HepG2 (cell line): ENCODE data around the gene QSOX2. TPM values are rescaled to one million over a fixed set of nuclear protein-coding genes. Genes with fewer than 3 reads are reported as not detected.

Experiments used
- ATAC-seq: fragments of 200-7000 bp; cut with Tn5 transposase; 3 replicates; pipeline ENCODE4 v1.9.1; 2020; ENCODE audit warnings: mild to moderate bottlenecking, moderate library complexity
- BruUV-seq: library from RNA; stranded (reverse); fragments of 400-500 nt; replicated peaks from 2 replicates; lab custom pipeline; 2021; lab: Mats Ljungman, UMichigan
- CTCF ChIA-PET: fragments of 300-600 bp; formaldehyde crosslinking; extraction: SDS; loops from one replicate; lab custom pipeline; 2021; ENCODE audit warnings: low total read pairs, inconsistent platforms, low intra/inter-chr PET ratio; lab: Yijun Ruan, JAX
- POLR2A ChIA-PET: fragments of 350-600 bp; sonication (Branson Sonifier 250); formaldehyde crosslinking; loops from one replicate; lab custom pipeline; 2020; ENCODE audit warnings: antibody characterized with exemption, inconsistent platforms; lab: Yijun Ruan, JAX
- DNase-seq: peaks from one replicate; pipeline ENCODE4 v3.0.0-alpha.2; 2015; ENCODE audit warnings: low spot score
- FAIRE-seq: peaks from 3 replicates; lab custom pipeline; 2011; peaks lifted over from hg19 to GRCh38; lab: Jason Lieb, UNC
- H2AFZ ChIP-seq: one replicate; pipeline ENCODE4 v1.6.1; 2011; ENCODE audit warnings: low read length, inconsistent platforms
- H3K27ac ChIP-seq: fragments of 300-600 bp; 3 replicates; pipeline ENCODE4 v1.8.0; 2011; ENCODE audit warnings: mixed run types, mild to moderate bottlenecking, mixed read lengths, low read length, inconsistent platforms; ENCODE audit not compliant: insufficient read depth; ENCODE audit errors: extremely low read length
- H3K27me3 ChIP-seq, 2 experiments: fragments of 200-600 bp in 1 of 2; 2 replicates in 1 of 2; 3 replicates in 1 of 2; pipeline versions ENCODE4 v1.6.0 to v1.8.0; 2011; ENCODE audit warnings: low read length in 2 of 2, mild to moderate bottlenecking in 2 of 2, moderate library complexity in 2 of 2, inconsistent platforms in 1 of 2; ENCODE audit not compliant: insufficient read depth in 2 of 2, control insufficient read depth in 1 of 2
- H3K36me3 ChIP-seq, 2 experiments: fragments of 200-600 bp in 1 of 2; replicated peaks in 1 of 2; 2 replicates in 1 of 2; 3 replicates in 1 of 2; pipeline versions ENCODE4 v1.5.1 to v1.8.0; 2011; ENCODE audit warnings: low read length in 2 of 2, inconsistent platforms in 1 of 2; ENCODE audit not compliant: insufficient read depth in 2 of 2, control insufficient read depth in 1 of 2
- H3K4me1 ChIP-seq: 2 replicates; pipeline ENCODE4 v1.5.1; 2012; ENCODE audit warnings: low read length, inconsistent platforms; ENCODE audit not compliant: insufficient read depth
- H3K4me2 ChIP-seq: 2 replicates; pipeline ENCODE4 v1.6.0; 2011; ENCODE audit warnings: low read depth, low read length, inconsistent platforms
- H3K4me3 ChIP-seq, 3 experiments: fragments of 200-600 bp in 1 of 3; sonication (generic), shearing (Covaris generic) in 1 of 3; replicated peaks in 1 of 3; 2 replicates each; pipeline ENCODE4 v1.5.1; 2011 to 2016; ENCODE audit warnings: low read length in 3 of 3, inconsistent platforms in 2 of 3, low read depth in 2 of 3, mild to moderate bottlenecking in 2 of 3, control low read depth in 1 of 3, mixed read lengths in 1 of 3; ENCODE audit not compliant: insufficient read depth in 1 of 3
- H3K79me2 ChIP-seq: one replicate; pipeline ENCODE4 v1.6.1; 2011; ENCODE audit warnings: low read length, inconsistent platforms; ENCODE audit not compliant: insufficient read depth
- H3K9ac ChIP-seq: 2 replicates; pipeline ENCODE4 v1.6.0; 2011; ENCODE audit warnings: mild to moderate bottlenecking, low read depth, low read length, inconsistent platforms; ENCODE audit not compliant: insufficient read depth
- H3K9me3 ChIP-seq: 2 replicates; pipeline ENCODE4 v1.5.1; 2012; ENCODE audit warnings: mild to moderate bottlenecking, low read length
- H4K20me1 ChIP-seq: 2 replicates; pipeline ENCODE4 v1.6.0; 2011; ENCODE audit warnings: inconsistent platforms, mild to moderate bottlenecking, low read length, moderate library complexity; ENCODE audit not compliant: insufficient read depth
- ATM ChIP-seq: fragments of 450-650 bp; IDR thresholded peaks from 2 replicates; pipeline ENCODE4 v1.7.1; 2017; ENCODE audit warnings: mild to moderate bottlenecking, borderline replicate concordance
- EEA1 ChIP-seq: sonication (generic); formaldehyde crosslinking; IDR thresholded peaks from 2 replicates; pipeline ENCODE4 v1.5.1; 2020; ENCODE audit warnings: mild to moderate bottlenecking, missing genetic modification reagents, borderline replicate concordance
- NR2F6 ChIP-seq, 2 experiments: IDR thresholded peaks; 2 replicates each; pipeline ENCODE4 v1.6.1; 2016; ENCODE audit warnings: antibody characterized with exemption in 1 of 2, mild to moderate bottlenecking in 1 of 2
- SALL1 ChIP-seq: sonication (generic); formaldehyde crosslinking; IDR thresholded peaks from 2 replicates; pipeline ENCODE4 v1.8.0; 2022; ENCODE audit warnings: mild to moderate bottlenecking, missing genetic modification reagents
- ZNF703 ChIP-seq: sonication (generic); formaldehyde crosslinking; IDR thresholded peaks from 2 replicates; pipeline ENCODE4 v1.5.1; 2020; ENCODE audit warnings: missing genetic modification reagents, mild to moderate bottlenecking, moderate library complexity, borderline replicate concordance
- ZNF746 ChIP-seq: sonication (generic); formaldehyde crosslinking; IDR thresholded peaks from 2 replicates; pipeline ENCODE4 v1.8.0; 2022; ENCODE audit warnings: mild to moderate bottlenecking, missing genetic modification reagents
- ZNF777 ChIP-seq: sonication (generic); formaldehyde crosslinking; IDR thresholded peaks from 2 replicates; pipeline ENCODE4 v1.4.0; 2020; ENCODE audit warnings: missing genetic modification reagents
- WGBS: methylation state at CpG from one replicate; pipeline ENCODE4 v1.1.6; 2017; ENCODE audit warnings: low lambda C conversion rate; 5-methylcytosine and 5-hydroxymethylcytosine counted together
- in situ Hi-C: cut with HindIII; loops from 2 replicates; pipeline ENCODE4 v1.10.0; 2017; ENCODE audit warnings: low pct_unique_long_range_greater_than_20kb; ENCODE audit not compliant: extremely low pct_ligation_motif_present
- intact Hi-C: fragments of 100-400 bp; cut with micrococcal nuclease; formaldehyde crosslinking; loops from one replicate; pipeline ENCODE4 v1.10.0; 2022; ENCODE audit not compliant: unreplicated experiment
- polyA plus RNA-seq, 8 experiments: library from polyadenylated mRNA; depleted of rRNA in 3 of 8; stranded (reverse) in 7 of 8; unstranded in 1 of 8; fragments of >200 nt; fragmentation: Illumina TruSeq in 4 of 8; extraction: Trizol in 4 of 8; gene quantifications; 2 replicates each; pipeline versions ENCODE4 v1.2.1 to v1.2.3, GENCODE V29; 2011 to 2016; ENCODE audit warnings: low read depth in 4 of 8, missing spikeins in 1 of 8, mixed read lengths in 1 of 8; ENCODE audit not compliant: insufficient read depth in 1 of 8
- total RNA-seq, 5 experiments: library from RNA; depleted of rRNA; stranded (reverse); fragments of >200 nt; fragmentation: Illumina TruSeq; extraction: Trizol; gene quantifications; 2 replicates each; pipeline ENCODE4 v1.2.3, GENCODE V29; 2016; ENCODE audit warnings: low read depth in 1 of 5
- TF ChIP-seq, protein P1 (sequence below): sonication (generic); formaldehyde crosslinking; IDR thresholded peaks from 2 replicates; pipeline ENCODE4 v1.8.0; 2022; ENCODE audit warnings: mild to moderate bottlenecking, missing genetic modification reagents, moderate library complexity
- TF ChIP-seq, protein P2 (sequence below): sonication (generic); formaldehyde crosslinking; conservative IDR thresholded peaks from 2 replicates; pipeline ENCODE4 v1.8.0; 2022; ENCODE audit warnings: missing genetic modification reagents

Gene QSOX2
- total and polyA plus RNA-seq, 2 of the 13 experiments (the other 11 are each of a cell fraction or from before 2014, with no cell fraction given) = 27.1 to 42.1 TPM

DNA sequence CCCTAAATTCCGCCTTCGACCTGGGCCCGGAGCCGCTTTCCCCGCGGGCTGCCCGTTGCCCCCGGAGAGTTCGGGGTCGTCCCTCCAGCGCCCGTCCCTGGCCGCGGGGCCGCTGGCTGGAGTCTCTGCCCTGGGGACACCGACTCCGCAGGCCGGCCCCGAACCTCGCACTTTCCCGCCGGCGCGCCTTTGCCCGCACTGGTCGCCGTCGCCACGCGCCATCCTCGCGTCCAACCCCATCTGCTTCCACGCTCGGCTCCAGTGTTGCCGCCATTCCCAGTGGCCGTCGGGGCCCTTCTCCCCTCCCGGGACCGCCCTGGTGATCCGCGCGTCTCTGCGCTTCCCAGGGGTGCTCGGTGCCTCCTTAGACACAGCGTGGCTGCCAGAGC lies 51.7 kb downstream of the QSOX2 start:
- no peaks in the 10 kb centered on the region for H3K4me1 ChIP-seq
- TF ChIP-seq ZNF703 (CRISPR knock-in tag) (no peak), ATM (no peak), NR2F6 (IDR thresholded peaks at IDR 0.05) (no peak), NR2F6 (CRISPR knock-in tag; IDR thresholded peaks at IDR 0.05) (no peak), EEA1 (CRISPR knock-in tag) (no peak), ZNF746 (CRISPR knock-in tag) (no peak), SALL1 (CRISPR knock-in tag) (no peak), ZNF777 (CRISPR knock-in tag) (no peak)
- TF ChIP-seq, protein P1, sequence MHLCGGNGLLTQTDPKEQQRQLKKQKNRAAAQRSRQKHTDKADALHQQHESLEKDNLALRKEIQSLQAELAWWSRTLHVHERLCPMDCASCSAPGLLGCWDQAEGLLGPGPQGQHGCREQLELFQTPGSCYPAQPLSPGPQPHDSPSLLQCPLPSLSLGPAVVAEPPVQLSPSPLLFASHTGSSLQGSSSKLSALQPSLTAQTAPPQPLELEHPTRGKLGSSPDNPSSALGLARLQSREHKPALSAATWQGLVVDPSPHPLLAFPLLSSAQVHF (CRISPR knock-in tag) = no peak
- TF ChIP-seq, protein P2, sequence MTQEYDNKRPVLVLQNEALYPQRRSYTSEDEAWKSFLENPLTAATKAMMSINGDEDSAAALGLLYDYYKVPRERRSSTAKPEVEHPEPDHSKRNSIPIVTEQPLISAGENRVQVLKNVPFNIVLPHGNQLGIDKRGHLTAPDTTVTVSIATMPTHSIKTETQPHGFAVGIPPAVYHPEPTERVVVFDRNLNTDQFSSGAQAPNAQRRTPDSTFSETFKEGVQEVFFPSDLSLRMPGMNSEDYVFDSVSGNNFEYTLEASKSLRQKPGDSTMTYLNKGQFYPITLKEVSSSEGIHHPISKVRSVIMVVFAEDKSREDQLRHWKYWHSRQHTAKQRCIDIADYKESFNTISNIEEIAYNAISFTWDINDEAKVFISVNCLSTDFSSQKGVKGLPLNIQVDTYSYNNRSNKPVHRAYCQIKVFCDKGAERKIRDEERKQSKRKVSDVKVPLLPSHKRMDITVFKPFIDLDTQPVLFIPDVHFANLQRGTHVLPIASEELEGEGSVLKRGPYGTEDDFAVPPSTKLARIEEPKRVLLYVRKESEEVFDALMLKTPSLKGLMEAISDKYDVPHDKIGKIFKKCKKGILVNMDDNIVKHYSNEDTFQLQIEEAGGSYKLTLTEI (CRISPR knock-in tag) = no peak
- H3K9ac ChIP-seq = no peak overlapping the region
- intact Hi-C loops = no loop called here
- ATAC-seq (no peak), DNase-seq (no peak), FAIRE-seq (no peak)
- H4K20me1 ChIP-seq = no peaks in the 10 kb centered on the region
- H3K27ac ChIP-seq = no peak overlapping the region
- no peak overlapping the region for H3K4me2 ChIP-seq
- H3K4me3 ChIP-seq = no peak overlapping the region
- CTCF ChIA-PET = no interaction called here
- POLR2A ChIA-PET = no interaction called here
- 42% methylated on average over 33 of the region's 45 CpGs for WGBS
- no TSS peak for BruUV-seq
- H3K27me3 ChIP-seq = peaks cover 11 to 76% of the 10 kb centered on the region in 2 experiments
- in situ Hi-C loops = no loop called here
- no peak overlapping the region for H2AFZ ChIP-seq
- H3K36me3 ChIP-seq = no peaks in the 10 kb centered on the region
- no peaks in the 10 kb centered on the region for H3K79me2 ChIP-seq
- H3K9me3 ChIP-seq = no peaks in the 10 kb centered on the region
